ENCODE measurements around the gene TIPARP.

GRCh38 chr3:156707588-156707987 is 33.2 kb downstream of the TIPARP start:
- TF ChIP-seq EP300 (IDR thresholded peaks at IDR 0.05; ENCODE audit: borderline replicate concordance in 1 of 2, low read depth in 2 of 2, low read length in 2 of 2), result no peak
- TF ChIP-seq ZNF274 (IDR thresholded peaks at IDR 0.05; ENCODE audit: borderline replicate concordance, extremely low read depth, low read length), result no peak
- TF ChIP-seq POLR2A (IDR thresholded peaks at IDR 0.05; ENCODE audit: control extremely low read depth in 1 of 2, low read depth in 2 of 2, low read length in 2 of 2), result no peak
